HG02970 (cell line): ENCODE measurements around the gene VOPP1.
A peak's percentile ranks its signal among the peaks of the same experiment; 100 is the strongest.

Source experiments
- ATAC-seq: cut with Tn5 transposase; IDR thresholded peaks from one replicate; pipeline ENCODE4 v1.9.1; 2021; ENCODE audit warnings: mild to moderate bottlenecking, moderate library complexity, moderate number of reproducible peaks; ENCODE audit not compliant: unreplicated experiment, low FRiP score

The VOPP1 gene

GRCh38 chr7:55557666-55558188, 14.6 kb downstream of the VOPP1 start:
- ATAC-seq: peak; percentile 72

- ATAC-seq: no peak
Measured at GRCh38 chr7:55556492-55556891, 15.8 kb downstream of the VOPP1 start.

GRCh38 chr7:55556031-55556430, 16.3 kb downstream of the VOPP1 start:
- ATAC-seq: no peak

- no peak for ATAC-seq
Measured at GRCh38 chr7:55555160-55555559, 17.1 kb downstream of the VOPP1 start.

GRCh38 chr7:55554038-55554437, 18.3 kb downstream of the VOPP1 start:
- no peak for ATAC-seq

- ATAC-seq: no peak
Measured at GRCh38 chr7:55553024-55553345, 19.3 kb downstream of the VOPP1 start.

GRCh38 chr7:55552320-55553023, 19.8 kb downstream of the VOPP1 start:
- no peak for ATAC-seq

- ATAC-seq: no peak
Measured at GRCh38 chr7:55550841-55551537, 21.3 kb downstream of the VOPP1 start.

GRCh38 chr7:55550010-55550663, 22.2 kb downstream of the VOPP1 start:
- no peak for ATAC-seq

- ATAC-seq: no peak
Measured at GRCh38 chr7:55549457-55549856, 22.8 kb downstream of the VOPP1 start.

GRCh38 chr7:55548295-55548731, 24.0 kb downstream of the VOPP1 start:
- ATAC-seq: no peak

- no peak for ATAC-seq
Measured at GRCh38 chr7:55546814-55547213, 25.5 kb downstream of the VOPP1 start.

GRCh38 chr7:55545496-55545895, 26.8 kb downstream of the VOPP1 start:
- no peak for ATAC-seq

GRCh38 chr7:55540226-55540858, 32.0 kb downstream of the VOPP1 start:
- no peak for ATAC-seq

GRCh38 chr7:55539380-55539779, 32.9 kb downstream of the VOPP1 start:
- no peak for ATAC-seq

GRCh38 chr7:55538538-55538937, 33.8 kb downstream of the VOPP1 start:
- ATAC-seq: no peak

- ATAC-seq: no peak
Measured at GRCh38 chr7:55537458-55537990, 34.8 kb downstream of the VOPP1 start.

- ATAC-seq: no peak
Measured at GRCh38 chr7:55536619-55537457, 35.5 kb downstream of the VOPP1 start.

- ATAC-seq: no peak
Measured at GRCh38 chr7:55535617-55536016, 36.7 kb downstream of the VOPP1 start.
